OCI-LY3 (cell line): ENCODE results near the gene MAP4K3.
"Not testable (repeated sequence)": the region's sequence is repeated elsewhere in the genome, so short reads cannot be mapped to it uniquely, and the experiment has no call there.

ENCODE experiments used
- EZH2phosphoT487 ChIP-seq: fragments of 200-600 bp; shearing (Covaris generic); IDR thresholded peaks from 2 replicates; pipeline ENCODE4 v1.6.1; 2018; ENCODE audit warnings: antibody characterized with exemption, mixed run types, low read depth
- TF ChIP-seq, protein P1 (sequence below): fragments of 200-600, 300-600 bp; sonication (generic); IDR thresholded peaks from 2 replicates; pipeline ENCODE4 v1.5.1; 2014; ENCODE audit warnings: antibody characterized with exemption, low read length, low read depth

- TF ChIP-seq, protein P1, sequence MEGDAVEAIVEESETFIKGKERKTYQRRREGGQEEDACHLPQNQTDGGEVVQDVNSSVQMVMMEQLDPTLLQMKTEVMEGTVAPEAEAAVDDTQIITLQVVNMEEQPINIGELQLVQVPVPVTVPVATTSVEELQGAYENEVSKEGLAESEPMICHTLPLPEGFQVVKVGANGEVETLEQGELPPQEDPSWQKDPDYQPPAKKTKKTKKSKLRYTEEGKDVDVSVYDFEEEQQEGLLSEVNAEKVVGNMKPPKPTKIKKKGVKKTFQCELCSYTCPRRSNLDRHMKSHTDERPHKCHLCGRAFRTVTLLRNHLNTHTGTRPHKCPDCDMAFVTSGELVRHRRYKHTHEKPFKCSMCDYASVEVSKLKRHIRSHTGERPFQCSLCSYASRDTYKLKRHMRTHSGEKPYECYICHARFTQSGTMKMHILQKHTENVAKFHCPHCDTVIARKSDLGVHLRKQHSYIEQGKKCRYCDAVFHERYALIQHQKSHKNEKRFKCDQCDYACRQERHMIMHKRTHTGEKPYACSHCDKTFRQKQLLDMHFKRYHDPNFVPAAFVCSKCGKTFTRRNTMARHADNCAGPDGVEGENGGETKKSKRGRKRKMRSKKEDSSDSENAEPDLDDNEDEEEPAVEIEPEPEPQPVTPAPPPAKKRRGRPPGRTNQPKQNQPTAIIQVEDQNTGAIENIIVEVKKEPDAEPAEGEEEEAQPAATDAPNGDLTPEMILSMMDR = not testable (repeated sequence)
- not testable (repeated sequence) for TF ChIP-seq EZH2phosphoT487
Measured at GRCh38 chr2:39244241-39244862, 192.7 kb downstream of the MAP4K3 start.
